Thymus (tissue), 11 donors: Measurements from ENCODE around the gene CAMK1. TPM values are rescaled to one million over a fixed set of nuclear protein-coding genes. Genes with fewer than 3 reads are reported as not detected.

ENCODE experiments used
- DNase-seq, 9 donors: peaks; one replicate each; pipeline ENCODE4 v3.0.0-alpha.2; 2013; ENCODE audit warnings: low spot score in 9 of 9, low read depth in 6 of 9, missing footprints in 1 of 9
- H3K27ac ChIP-seq, 2 donors: one replicate each; pipeline ENCODE4 v1.5.1; 2013; ENCODE audit warnings: control low read depth in 1 of 2, low read depth in 1 of 2, low read length in 1 of 2, mild to moderate bottlenecking in 1 of 2, moderate library complexity in 1 of 2
- H3K27me3 ChIP-seq, 2 donors: one replicate each; pipeline ENCODE4 v1.5.1; 2013; ENCODE audit warnings: low read length in 1 of 2; ENCODE audit not compliant: control insufficient read depth in 2 of 2, insufficient read depth in 1 of 2
- H3K36me3 ChIP-seq, 2 donors: one replicate each; pipeline ENCODE4 v1.5.1; 2013; ENCODE audit warnings: low read length in 1 of 2, mild to moderate bottlenecking in 1 of 2, moderate library complexity in 1 of 2; ENCODE audit not compliant: control insufficient read depth in 2 of 2, insufficient read depth in 2 of 2
- H3K4me1 ChIP-seq, 2 donors: one replicate each; pipeline ENCODE4 v1.5.1; 2013; ENCODE audit warnings: low read length in 2 of 2; ENCODE audit not compliant: control insufficient read depth in 2 of 2, insufficient read depth in 2 of 2
- H3K4me3 ChIP-seq, 2 donors: one replicate each; pipeline ENCODE4 v1.5.1; 2013; ENCODE audit warnings: low read length in 2 of 2, control low read depth in 1 of 2, mild to moderate bottlenecking in 1 of 2
- H3K9me3 ChIP-seq, 2 donors: one replicate each; pipeline ENCODE4 v1.5.1; 2013; ENCODE audit warnings: low read length in 1 of 2, mild to moderate bottlenecking in 1 of 2; ENCODE audit not compliant: control insufficient read depth in 2 of 2, insufficient read depth in 1 of 2
- WGBS: extraction: QIAGEN DNeasy Blood & Tissue Kit; methylation state at CpG from one replicate; pipeline ENCODE4 v1.1.7; 2013; 5-methylcytosine and 5-hydroxymethylcytosine counted together
- polyA plus RNA-seq: library from polyadenylated mRNA; stranded (reverse); fragments of 200-250 nt; gene quantifications from one replicate; pipeline ENCODE4 v1.2.3, GENCODE V29; 2013
- total RNA-seq: library from RNA; stranded (reverse); fragments of 120-200 nt; gene quantifications from one replicate; pipeline ENCODE4 v1.2.4, GENCODE V29; 2013
- donor health status: healthy.

Gene CAMK1
- total and polyA plus RNA-seq, 2 donors, result 9.2 to 11.9 TPM

GRCh38 chr3:9754678-9755077, 15.1 kb downstream of the CAMK1 start:
- peaks cover 49 to 59% of the 10 kb centered on the region in 2 donors for H3K36me3 ChIP-seq

DNA sequence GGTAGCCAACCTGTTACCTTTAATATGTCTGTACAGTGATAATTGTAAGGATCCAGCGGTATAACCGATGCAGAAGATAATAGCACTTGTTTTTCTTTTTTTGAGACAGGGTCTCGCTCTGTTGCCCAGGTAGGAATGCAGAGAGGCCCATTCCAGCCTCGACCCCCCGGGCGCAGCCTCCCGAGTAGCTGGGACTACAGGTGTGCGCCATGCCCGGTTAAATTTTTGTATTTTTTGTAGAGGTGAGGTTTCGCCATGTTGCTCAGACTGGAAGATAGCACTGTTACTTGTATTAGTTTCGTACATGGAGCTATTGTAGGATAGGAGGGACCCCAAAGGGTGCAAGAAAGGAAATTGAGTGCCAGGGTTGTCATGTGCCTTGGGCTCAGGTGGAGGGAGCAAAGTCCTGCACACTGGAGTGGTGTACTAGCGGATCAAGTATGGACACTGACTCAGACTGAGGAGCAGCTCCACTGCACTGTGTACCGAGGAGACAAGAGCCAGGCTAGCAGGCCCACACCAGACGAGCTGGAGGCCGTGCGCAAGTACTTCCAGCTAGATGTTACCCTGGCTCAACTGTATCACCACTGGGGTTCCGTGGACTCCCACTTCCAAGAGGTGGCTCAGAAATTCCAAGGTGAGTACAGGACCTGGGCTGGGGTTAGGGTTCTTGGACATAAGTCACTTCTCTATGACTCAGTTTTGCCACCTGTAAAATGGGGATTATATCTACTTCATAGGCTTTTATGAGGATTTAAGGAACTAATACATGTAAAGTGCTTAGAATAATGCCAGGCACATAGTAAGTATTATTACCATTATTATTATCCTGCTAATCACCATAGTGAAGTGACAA, 19.0 kb downstream of the CAMK1 start:
- Histone ChIP-seq H3K36me3 (peaks cover 38 to 57% of the 10 kb centered on the region in 2 donors), H3K9me3 (no peaks in the 10 kb centered on the region), H3K4me3 (peak overlapping the region; percentile 63 to 68), H3K27me3 (no peaks in the 10 kb centered on the region), H3K27ac (peak overlapping the region; percentile 86 to 94), H3K4me1 (peaks cover 21 to 31% of the 10 kb centered on the region in 2 donors)
- WGBS, result 67% methylated on average over 17 of the region's 17 CpGs
- peak in 1 of 9 donors; percentile 13 for DNase-seq

More at GRCh38 chr3:9754678-9755077, 15.1 kb downstream of the CAMK1 start:
- DNase-seq, result peak in 1 of 9 donors; percentile 41
- 90% methylated on average over 8 of the region's 8 CpGs for WGBS
- Histone ChIP-seq H3K27me3 (no peaks in the 10 kb centered on the region), H3K9me3 (no peaks in the 10 kb centered on the region), H3K4me1 (peaks cover 17 to 25% of the 10 kb centered on the region in 2 donors), H3K27ac (no peak overlapping the region), H3K4me3 (no peak overlapping the region)

DNA sequence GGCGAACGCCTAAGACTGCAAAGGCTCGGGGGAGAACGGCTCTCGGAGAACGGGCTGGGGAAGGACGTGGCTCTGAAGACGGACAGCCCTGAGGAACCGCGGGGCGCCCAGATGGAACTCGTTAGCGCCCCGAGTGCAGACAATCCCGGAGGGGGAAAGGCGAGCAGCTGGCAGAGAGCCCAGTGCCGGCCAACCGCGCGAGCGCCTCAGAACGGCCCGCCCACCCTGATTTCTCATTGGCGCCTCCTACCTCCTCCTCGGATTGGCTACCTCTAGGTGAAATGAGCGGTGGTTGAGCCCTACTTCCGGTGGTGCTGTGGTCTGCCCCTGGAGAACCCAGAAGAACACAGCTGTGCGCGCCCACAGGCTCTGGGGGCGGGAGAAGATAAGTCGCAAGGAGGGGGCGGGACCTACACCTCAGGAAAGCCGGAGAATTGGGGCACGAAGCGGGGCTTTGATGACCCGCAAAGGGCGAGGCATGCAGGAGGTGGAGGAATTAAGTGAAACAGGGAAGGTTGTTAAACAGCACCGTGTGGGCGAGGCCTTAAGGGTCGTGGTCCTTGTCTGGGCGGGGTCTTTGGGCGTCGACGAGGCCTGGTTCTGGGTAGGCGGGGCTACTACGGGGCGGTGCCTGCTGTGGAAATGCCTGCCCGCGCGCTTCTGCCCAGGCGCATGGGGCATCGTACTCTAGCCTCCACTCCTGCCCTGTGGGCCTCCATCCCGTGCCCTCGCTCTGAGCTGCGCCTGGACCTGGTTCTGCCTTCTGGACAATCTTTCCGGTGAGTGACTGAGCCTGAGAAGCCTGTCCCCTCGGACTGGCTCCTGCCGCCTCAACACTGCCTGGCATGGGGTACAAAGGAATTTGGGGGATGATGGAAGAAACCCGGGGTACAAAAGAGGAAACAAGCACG, 19.8 kb downstream of the CAMK1 start, which contains the start of gene OGG1:
TSS of gene OGG1 (plus strand) at position 308 of the 911 bp plus-strand sequence. CDS start at position 643, 335 bp downstream.
- H3K27ac ChIP-seq, result peak within 1 kb of the TSS; percentile 86 to 94
- peak; percentile 93 to 99 (median 97) for DNase-seq
- under 1% methylated on average over 60 of the region's 60 CpGs for WGBS
- H3K27me3 ChIP-seq, result no peaks in the 10 kb centered on the region
- H3K4me1 ChIP-seq, result peaks cover 21 to 28% of the 10 kb centered on the region in 2 donors
- H3K9me3 ChIP-seq, result no peaks in the 10 kb centered on the region
- H3K36me3 ChIP-seq, result peaks cover 46 to 61% of the 10 kb centered on the region in 2 donors
- peak within 1 kb of the TSS; percentile 63 to 68 for H3K4me3 ChIP-seq

DNA sequence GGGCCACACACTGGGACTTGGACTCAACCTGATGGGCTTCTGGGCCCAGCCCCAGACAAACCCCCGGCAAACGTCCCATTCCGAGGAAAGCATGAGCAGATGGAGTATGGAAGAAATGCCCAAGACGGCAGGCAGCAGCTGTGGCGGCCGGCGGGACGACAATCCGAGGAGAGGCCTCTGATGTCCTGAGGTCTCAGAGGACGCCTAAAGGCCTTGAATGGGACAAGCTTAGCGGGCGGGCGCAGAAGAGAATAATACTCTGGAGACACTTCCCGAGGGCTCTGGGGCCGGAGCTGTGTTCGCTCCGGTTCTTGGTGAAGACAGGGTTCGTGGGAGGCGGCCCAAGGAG, 20.5 kb downstream of the CAMK1 start:
- Histone ChIP-seq H3K27ac (peak overlapping the region; percentile 86 to 90), H3K4me1 (peaks cover 17 to 23% of the 10 kb centered on the region in 2 donors), H3K9me3 (no peaks in the 10 kb centered on the region), H3K4me3 (peak overlapping the region; percentile 63 to 68), H3K36me3 (peaks cover 48 to 61% of the 10 kb centered on the region in 2 donors), H3K27me3 (no peaks in the 10 kb centered on the region)
- DNase-seq, result no peak
- WGBS, result 29% methylated on average over 19 of the region's 19 CpGs

DNA sequence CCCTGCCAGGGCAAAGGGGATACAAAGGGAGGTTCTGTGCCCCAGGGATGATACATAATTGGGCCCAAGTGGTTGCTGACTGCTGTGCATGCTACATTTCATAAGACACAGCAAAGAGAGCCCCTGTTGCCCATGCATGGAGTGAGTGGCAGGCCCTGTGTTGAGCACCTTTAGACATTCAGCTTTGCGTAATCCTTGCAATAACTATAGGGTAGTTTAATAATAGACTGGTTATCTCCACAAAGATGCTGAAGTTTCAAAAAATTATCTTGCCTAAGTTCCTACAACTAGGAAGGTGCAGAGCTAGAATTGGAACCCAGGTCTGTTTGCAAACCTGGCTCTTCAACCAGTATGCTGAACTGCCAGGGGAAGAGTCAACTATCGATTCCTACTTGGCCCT, 21.7 kb downstream of the CAMK1 start:
- no peak overlapping the region for H3K4me3 ChIP-seq
- peaks cover 60 to 72% of the 10 kb centered on the region in 2 donors for H3K36me3 ChIP-seq
- H3K27me3 ChIP-seq, result no peaks in the 10 kb centered on the region
- H3K4me1 ChIP-seq, result peaks cover 17 to 22% of the 10 kb centered on the region in 2 donors
- no peaks in the 10 kb centered on the region for H3K9me3 ChIP-seq
- 99% methylated on average over 2 of the region's 2 CpGs for WGBS
- no peak overlapping the region for H3K27ac ChIP-seq
- no peak for DNase-seq

GRCh38 chr3:9747267-9747666, 22.5 kb downstream of the CAMK1 start:
- Histone ChIP-seq H3K36me3 (peaks cover 64 to 74% of the 10 kb centered on the region in 2 donors), H3K4me1 (peaks cover 17 to 22% of the 10 kb centered on the region in 2 donors), H3K9me3 (no peaks in the 10 kb centered on the region), H3K27me3 (no peaks in the 10 kb centered on the region), H3K27ac (no peak overlapping the region), H3K4me3 (no peak overlapping the region)
- WGBS, result 97% methylated on average over 8 of the region's 8 CpGs
- no peak for DNase-seq

DNA sequence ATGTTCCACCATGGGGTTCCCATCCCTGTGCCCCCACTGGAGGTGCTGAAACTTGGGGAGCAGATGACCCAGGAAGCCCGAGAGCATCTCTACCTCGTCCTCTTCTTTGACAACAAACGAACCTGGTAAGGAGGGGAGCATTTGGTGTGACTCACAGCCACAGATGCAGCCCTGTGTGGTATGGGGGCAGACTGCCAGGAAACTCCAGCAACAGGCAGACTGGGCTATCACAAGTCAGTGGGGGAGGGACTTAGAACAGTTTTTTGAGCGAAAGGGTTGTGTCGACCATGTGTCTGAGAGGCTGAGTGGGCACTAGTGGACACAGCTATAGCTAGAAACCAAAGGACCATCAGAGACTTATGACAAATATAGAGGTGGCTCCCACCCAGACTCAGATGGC, 23.4 kb downstream of the CAMK1 start:
- Histone ChIP-seq H3K4me1 (peaks cover 10 to 16% of the 10 kb centered on the region in 2 donors), H3K27ac (no peak overlapping the region), H3K27me3 (no peaks in the 10 kb centered on the region), H3K4me3 (no peak overlapping the region), H3K9me3 (no peaks in the 10 kb centered on the region), H3K36me3 (peaks cover 68 to 75% of the 10 kb centered on the region in 2 donors)
- no peak for DNase-seq
- WGBS, result 95% methylated on average over 5 of the region's 5 CpGs

DNA sequence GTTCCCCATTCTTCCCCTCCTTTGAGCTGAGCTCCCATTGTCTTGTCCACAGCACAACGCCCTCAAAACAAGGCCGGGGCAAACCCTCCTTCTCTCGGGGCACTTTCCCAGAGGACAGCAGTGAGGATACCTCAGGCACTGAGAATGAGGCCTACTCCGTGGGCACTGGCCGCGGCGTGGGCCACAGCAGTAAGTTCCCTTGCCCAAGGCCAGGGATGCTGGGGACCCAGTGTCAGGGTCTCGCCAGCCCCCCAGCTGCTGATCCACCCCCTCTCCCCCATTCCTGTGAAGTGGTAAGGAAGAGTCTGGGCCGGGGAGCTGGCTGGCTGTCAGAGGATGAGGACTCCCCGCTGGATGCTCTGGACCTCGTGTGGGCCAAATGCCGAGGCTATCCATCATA, 24.2 kb downstream of the CAMK1 start:
- Histone ChIP-seq H3K27ac (no peak overlapping the region), H3K4me1 (peaks cover 5 to 9% of the 10 kb centered on the region in 2 donors), H3K36me3 (peaks cover 76 to 81% of the 10 kb centered on the region in 2 donors), H3K9me3 (no peaks in the 10 kb centered on the region), H3K4me3 (no peak overlapping the region), H3K27me3 (no peaks in the 10 kb centered on the region)
- 98% methylated on average over 12 of the region's 12 CpGs for WGBS
- DNase-seq, result no peak
